Activated CD4-positive, CD25-positive, alpha-beta regulatory T cell (primary cell): ENCODE data around the gene ANKRD36.
"Not testable (repeated sequence)": the region's sequence is repeated elsewhere in the genome, so short reads cannot be mapped to it uniquely, and the experiment has no call there.

Source experiments
- DNase-seq, 4 experiments: peaks; one replicate each; lab custom pipeline; 2025; lab: John Stamatoyannopoulos, UW

The ANKRD36 gene

GRCh38 chr2:97113882-97114255 lies 916 bp downstream of the ANKRD36 start:
- not testable (repeated sequence) for DNase-seq

- DNase-seq: not testable (repeated sequence)
Measured at GRCh38 chr2:97129090-97129489, 16.1 kb downstream of the ANKRD36 start.

GRCh38 chr2:97144016-97144415 lies 31.1 kb downstream of the ANKRD36 start:
- DNase-seq: not testable (repeated sequence)

DNA sequence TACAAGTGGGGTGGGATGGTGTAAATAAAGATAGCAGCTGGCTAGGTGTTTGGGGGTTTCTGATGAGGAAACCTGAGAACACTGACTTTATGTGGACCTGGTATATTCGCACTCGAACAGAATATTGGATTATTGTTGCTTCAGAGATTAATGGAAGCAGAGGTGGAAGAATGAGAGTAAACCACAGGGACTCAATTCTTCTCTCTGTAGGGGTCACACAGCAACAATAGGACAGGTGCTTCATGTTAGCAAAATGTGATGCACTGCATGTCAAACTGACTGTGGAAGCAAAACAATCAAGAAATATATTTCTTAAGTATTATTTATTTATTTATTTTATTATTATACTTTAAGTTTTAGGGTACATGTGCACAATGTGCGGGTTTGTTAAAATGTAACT lies 53.6 kb downstream of the ANKRD36 start:
- DNase-seq: not testable (repeated sequence)

GRCh38 chr2:97167938-97168337 lies 55.0 kb downstream of the ANKRD36 start:
- DNase-seq: not testable (repeated sequence)

DNA sequence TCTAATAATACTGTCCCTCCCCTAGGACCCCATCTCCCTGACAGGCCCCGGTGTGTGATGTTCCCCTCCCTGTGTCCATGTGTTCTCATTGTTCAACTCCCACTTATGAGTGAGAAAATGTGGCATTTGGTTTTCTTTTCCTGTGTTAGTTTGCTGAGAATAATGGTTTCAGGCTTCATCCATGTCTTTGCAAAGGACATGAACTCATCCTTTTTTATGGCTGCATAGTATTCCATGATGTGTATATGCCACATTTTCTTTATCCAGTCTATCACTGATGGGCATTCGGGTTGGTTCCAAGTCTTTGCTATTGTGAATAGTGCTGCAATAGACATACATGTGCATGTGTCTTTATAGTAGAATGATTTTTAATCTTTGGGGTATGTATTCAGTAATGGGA lies 55.6 kb downstream of the ANKRD36 start:
- not testable (repeated sequence) for DNase-seq

- DNase-seq: not testable (repeated sequence)
Measured at GRCh38 chr2:97180391-97180790, 67.4 kb downstream of the ANKRD36 start.

DNA sequence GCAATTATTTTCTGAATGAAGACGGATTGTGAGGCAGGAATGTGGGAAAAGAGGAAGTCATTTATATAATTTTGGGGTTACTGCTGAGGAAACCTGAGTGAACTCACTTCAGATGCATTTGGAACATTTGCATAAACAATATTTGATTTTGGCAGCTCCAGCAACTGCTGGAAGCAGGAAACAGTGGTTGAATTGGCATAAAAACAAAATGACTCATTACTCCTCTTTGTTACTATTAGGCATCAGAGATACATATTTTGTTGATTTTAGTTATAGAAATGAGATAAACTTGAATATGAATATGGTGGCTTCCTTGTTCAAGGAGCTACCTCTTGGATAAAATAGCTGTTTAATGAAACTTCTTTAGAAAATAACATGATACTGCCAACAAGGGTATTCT lies 82.4 kb downstream of the ANKRD36 start:
- not testable (repeated sequence) for DNase-seq

DNA sequence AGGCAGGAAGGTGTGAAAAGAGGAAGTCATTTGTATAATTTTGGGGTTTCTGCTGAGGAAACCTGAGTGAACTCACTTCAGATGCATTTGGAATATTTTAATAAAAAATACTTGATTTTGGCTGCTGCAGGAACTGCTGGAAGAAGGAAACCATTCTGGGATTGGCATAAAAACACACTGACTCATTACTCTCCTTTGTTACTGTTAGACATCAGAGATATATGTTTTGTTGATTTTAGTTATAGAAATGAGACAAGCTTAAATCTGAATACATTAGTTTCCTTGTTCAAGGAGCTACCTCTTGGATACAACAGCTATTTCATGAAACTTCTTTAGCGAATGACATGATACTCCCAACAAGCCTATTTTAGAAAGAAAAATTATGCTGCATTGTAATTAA lies 84.3 kb downstream of the ANKRD36 start:
- DNase-seq: not testable (repeated sequence)

- DNase-seq: not testable (repeated sequence)
Measured at GRCh38 chr2:97200887-97201286, 87.9 kb downstream of the ANKRD36 start.

DNA sequence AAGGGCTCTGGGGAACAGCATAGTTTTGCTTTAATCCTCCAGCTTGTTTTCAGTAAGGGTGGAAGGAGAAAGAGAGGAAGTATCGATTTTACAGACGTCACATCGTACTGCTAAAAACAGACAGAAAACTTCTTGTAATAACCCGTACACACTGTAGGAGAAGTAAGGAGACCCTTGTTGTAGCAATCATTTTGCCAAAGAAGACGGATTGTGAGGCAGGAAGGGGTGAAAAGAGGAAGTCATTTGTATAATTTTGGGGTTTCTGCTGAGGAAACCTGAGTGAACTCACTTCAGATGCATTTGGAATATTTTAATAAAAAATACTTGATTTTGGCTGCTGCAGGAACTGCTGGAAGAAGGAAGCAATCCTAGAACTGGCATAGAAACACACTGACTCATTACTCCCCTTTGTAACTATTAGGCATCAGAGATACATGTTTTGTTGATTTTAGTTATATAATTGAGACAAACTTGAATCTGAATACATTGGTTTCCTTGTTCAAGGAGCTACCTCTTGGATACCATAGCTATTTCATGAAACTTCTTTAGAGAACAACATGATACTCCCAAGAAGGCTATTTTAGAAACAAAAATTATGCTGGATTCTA lies 89.8 kb downstream of the ANKRD36 start:
- not testable (repeated sequence) for DNase-seq

DNA sequence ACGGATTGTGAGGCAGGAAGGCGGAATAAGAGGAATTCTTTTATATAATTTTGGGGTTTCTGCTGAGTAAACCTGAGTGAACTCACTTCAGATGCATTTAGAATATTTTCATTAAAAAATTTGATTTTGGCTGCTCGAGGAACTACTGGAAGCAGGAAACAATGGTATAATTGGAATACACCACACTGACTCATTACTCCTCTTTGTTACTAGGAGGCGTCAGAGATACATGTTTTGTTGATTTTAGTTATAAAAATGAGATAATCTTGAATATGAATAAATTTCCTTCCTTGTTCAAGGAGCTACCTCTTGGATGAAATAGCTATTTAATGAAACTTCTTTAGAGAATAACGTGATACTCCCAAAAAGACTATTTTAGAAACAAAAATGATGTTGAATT lies 97.4 kb downstream of the ANKRD36 start:
- DNase-seq: no peak

- not testable (repeated sequence) for DNase-seq
Measured at GRCh38 chr2:97215025-97215424, 102.1 kb downstream of the ANKRD36 start.

DNA sequence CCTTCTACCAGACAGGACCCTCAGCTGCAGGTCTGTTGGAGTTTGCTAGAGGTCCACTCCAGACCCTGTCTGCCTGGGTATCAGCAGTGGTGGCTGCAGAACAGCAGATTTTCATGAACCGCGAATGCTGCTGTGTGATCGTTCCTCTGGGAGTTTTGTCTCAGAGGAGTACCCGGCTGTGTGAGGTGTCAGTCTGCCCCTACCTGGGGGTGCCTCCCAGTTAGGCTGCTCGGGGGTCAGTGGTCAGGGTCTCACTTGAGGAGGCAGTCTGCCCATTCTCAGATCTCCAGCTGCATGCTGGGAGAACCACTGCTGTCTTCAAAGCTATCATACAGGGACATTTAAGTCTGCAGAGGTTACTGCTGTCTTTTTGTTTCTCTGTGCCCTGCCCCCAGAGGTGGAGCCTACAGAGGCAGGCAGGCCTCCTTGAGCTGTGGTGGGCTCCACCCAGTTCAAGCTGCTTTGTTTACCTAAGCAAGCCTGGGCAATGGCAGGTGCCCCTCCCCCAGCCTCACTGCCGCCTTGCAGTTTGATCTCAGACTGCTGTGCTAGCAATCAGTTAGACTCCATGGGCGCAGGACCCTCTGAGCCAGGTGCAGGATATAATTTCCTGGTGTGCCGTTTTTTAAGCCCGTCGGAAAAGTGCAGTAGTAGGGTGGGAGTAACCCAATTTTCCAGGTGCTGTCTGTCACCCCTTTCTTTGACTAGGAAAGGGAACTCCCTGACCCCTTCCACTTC lies 118.1 kb downstream of the ANKRD36 start:
- DNase-seq: not testable (repeated sequence)

DNA sequence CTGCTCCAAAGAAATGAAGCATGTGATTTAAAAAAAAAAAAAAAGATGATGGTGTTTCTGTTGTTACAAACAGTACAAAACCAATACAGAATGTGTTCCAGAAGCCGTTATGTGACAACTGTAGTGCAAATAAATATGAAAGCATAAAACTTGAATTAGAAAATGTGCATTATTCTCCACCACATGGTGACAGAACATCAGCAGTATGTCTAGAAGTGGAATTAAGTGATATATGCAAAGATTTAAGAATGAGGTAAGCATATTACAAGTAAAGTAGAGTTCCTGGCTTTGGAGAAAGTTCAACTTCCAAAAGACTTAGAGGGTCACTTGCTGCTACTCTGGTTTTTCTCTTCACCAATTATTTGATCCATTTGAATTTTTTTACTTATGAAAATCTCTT lies 120.0 kb downstream of the ANKRD36 start:
- DNase-seq: not testable (repeated sequence)

DNA sequence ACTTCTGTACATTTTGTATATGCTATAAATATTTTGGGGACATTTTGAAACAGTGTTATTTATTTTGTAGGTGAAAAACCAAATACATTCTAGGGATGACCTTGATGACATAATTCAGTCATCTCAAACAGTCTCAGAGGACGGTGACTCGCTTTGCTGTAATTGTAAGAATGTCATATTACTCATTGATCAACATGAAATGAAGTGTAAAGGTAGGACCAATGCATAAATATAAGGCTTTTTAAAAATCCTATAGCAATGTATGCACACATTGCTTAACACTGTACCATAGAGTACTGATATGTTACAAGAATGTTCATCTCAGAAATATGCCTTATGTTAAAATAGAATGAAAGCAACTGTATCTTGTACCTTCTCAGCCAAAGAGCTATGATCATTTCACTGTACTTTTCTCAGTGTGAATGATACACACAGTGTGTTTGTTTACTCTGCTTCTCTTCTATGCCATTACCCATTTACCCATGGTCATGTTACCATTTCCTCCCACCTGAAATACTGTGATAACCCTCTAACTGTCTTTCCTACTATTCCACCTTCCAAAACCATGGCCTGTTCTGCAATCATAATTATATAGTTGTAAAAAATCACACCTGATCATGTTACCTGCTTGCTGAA lies 120.8 kb downstream of the ANKRD36 start:
- not testable (repeated sequence) for DNase-seq

DNA sequence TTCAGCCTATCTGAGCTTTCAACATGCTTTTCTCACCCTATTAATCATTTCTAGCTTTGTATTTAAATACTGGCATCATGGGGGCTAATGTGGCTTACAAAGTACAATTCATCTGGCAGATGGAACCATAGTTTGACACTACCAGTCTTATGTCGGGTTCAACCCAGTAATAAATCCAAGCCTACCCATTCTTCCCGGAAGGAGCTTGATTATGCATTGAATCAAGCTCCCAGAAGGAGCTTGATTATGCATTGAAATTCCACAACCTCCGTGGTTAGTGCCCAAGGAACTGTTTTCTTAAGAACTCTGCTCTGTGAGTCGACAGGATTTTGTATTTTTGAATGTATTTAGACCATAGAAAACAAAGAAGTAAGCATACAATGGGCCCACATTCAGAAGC lies 148.2 kb downstream of the ANKRD36 start:
- not testable (repeated sequence) for DNase-seq

DNA sequence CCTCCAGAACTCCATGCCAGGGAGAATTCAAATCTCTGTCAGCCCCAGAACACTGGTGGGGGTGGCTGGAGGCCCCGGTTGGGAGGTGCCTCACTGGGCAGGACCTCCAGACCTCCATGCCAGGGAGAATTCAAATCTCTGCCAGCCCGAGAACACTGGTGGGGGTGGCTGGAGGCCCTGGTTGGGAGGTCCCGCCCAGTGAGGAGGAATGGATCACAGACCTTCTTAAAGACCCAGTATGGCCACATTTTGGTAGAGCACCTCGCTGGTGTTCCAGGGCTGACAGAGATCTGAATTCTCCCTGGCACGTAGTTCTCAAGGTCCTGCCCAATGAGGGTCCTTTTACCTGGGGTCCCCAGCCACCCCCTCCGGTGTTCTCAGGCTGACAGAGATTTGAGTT lies 153.5 kb downstream of the ANKRD36 start:
- not testable (repeated sequence) for DNase-seq

- DNase-seq: no peak
Measured at GRCh38 chr2:97267411-97268074, 154.6 kb downstream of the ANKRD36 start.

DNA sequence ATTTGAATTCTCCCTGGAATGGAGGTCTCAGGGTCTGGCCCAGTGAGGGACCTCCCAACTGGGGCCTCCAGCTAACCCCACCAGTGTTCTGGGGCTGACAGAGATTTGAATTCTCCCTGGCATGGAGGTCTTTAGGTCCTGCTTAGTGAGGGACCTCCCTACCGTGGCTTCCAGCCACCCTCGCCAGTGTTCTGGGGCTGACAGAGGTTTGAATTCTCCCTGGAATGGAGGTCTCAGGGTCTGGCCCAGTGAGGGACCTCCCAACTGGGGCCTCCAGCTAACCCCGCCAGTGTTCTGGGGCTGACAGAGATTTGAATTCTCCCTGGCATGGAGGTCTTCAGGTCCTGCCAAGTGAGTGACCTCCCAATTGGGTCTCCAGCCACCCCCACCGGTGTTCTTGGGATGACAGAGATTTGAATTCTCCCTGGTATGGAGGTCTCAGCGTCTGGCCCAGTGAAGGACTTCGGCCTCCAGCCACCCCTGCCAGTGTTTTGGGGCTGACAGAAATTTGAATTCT lies 155.2 kb downstream of the ANKRD36 start:
- DNase-seq: not testable (repeated sequence)

DNA sequence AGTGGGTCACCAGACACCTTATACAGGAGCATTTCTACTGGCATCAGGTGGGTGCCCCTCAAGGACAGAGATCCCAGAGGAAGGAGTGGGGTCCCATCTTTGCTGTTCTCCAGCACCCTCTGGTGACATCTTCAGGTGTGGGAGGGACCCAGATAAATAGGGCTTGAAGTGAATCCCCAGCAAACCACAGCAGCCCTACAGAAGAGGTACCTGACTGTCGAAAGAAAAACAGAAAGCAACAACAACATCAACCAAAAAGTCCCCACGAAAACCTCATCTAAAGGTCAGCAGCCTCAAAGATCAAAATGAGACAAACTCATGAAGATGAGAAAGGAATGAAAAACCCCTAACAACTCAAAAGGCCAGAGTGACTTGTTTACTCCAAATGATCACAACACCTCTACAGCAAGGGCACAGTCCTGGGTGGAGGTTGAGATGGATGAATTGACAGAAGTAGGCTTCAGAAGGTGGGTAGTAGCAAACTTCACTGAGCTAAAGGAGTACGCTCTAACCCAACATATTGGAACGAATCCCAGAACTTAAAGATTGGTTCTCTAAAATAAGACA lies 163.4 kb downstream of the ANKRD36 start:
- not testable (repeated sequence) for DNase-seq

DNA sequence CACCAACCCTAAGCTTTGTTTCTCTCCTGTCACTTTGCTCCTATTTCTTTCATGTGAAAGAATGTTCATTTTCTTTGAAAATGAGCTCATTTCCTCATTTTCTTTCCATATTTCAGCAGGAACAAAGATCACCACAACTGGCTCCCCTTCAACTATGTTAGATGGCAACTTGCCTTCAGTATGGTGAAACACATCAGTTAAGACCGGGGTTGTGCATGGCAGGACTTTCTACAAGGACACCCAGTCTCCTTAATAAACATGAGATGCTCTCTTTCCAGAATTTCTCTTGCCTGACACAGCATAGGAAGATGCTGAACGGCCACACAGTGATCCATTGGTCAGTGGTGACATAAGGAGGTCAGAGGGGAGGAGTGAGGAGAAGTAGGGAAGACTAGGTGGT lies 172.2 kb downstream of the ANKRD36 start:
- DNase-seq: not testable (repeated sequence)
